ENCODE measurements around the gene AOAH. TPM values are rescaled to one million over a fixed set of nuclear protein-coding genes. Genes with fewer than 3 reads are reported as not detected.

Gene AOAH
- total RNA-seq, 1 experiment from 2014 or later, result not detected

DNA sequence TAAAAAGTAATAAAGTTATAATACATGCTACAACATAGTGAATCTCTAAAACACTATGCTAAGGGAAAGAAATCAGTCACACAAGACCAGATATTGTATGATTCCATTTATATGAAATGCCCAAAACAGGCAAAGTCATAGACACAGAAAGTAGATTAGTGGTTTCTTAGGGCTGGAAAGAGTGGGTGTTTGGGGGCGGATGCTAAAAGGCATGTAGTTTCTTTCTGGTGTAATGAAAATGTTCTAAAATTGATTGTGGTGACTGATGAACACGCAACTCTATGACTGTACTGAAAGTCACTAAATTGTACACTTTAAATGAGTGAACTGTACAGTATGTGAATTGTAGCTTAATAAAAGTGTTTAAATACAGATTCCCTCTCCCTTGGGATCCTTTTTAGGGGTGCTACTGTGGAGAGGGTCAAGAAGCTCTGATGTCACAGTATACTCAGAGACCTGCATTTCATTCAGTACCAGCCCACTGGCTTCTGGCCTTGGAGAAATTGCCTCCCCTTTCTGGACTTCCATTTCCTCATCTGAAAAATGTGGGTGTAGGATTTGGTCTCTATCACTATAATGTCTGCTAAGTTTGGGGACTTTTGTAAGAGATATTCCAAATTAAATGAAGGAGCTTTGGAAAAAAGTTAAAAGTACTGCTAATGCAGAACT lies 46.4 kb downstream of the AOAH start:
- Mint-ChIP-seq H3K9me3 (ENCODE audit: unreplicated experiment) (no peaks in the 10 kb centered on the region), H3K4me3 (ENCODE audit: unreplicated experiment) (no peak overlapping the region), H3K27me3 (ENCODE audit: insufficient read depth, unreplicated experiment) (no peaks in the 10 kb centered on the region), H3K4me1 (ENCODE audit: low read depth, unreplicated experiment) (peaks cover 7% of the 10 kb centered on the region), H3K27ac (ENCODE audit: unreplicated experiment) (no peak overlapping the region), H3K36me3 (ENCODE audit: insufficient read depth, unreplicated experiment) (no peaks in the 10 kb centered on the region)
- Histone ChIP-seq H3K4me3 (ENCODE audit: low read depth, low read length) (no peak overlapping the region), H3K36me3 (ENCODE audit: control insufficient read depth, insufficient read depth, low read length) (no peaks in the 10 kb centered on the region), H3K27me3 (replicated peaks; ENCODE audit: control insufficient read depth, insufficient read depth, low read length) (no peaks in the 10 kb centered on the region), H3K9me3 (no peaks in the 10 kb centered on the region), H3K4me1 (no peaks in the 10 kb centered on the region)
- TF ChIP-seq, protein P1, sequence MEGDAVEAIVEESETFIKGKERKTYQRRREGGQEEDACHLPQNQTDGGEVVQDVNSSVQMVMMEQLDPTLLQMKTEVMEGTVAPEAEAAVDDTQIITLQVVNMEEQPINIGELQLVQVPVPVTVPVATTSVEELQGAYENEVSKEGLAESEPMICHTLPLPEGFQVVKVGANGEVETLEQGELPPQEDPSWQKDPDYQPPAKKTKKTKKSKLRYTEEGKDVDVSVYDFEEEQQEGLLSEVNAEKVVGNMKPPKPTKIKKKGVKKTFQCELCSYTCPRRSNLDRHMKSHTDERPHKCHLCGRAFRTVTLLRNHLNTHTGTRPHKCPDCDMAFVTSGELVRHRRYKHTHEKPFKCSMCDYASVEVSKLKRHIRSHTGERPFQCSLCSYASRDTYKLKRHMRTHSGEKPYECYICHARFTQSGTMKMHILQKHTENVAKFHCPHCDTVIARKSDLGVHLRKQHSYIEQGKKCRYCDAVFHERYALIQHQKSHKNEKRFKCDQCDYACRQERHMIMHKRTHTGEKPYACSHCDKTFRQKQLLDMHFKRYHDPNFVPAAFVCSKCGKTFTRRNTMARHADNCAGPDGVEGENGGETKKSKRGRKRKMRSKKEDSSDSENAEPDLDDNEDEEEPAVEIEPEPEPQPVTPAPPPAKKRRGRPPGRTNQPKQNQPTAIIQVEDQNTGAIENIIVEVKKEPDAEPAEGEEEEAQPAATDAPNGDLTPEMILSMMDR (IDR thresholded peaks at IDR 0.05; ENCODE audit: insufficient read depth in 1 of 2, low read depth in 1 of 2, low read length in 1 of 2, severe bottlenecking in 1 of 2, unreplicated experiment in 1 of 2), result no peak
- ChIA-PET CTCF (interaction anchor here (1.0 kb wide), 1 partner anchor 504 kb away, joined by 3 read pairs; no protein-coding TSS in a partner anchor), POLR2A (no interaction called here)
- intact Hi-C loops (cut with micrococcal nuclease; ENCODE audit: unreplicated experiment), result no loop called here
- no peak for DNase-seq
- no TSS peak for BruUV-seq (replicated peaks)

- no peak overlapping the region for H3K4me3 Mint-ChIP-seq (ENCODE audit: unreplicated experiment)
- H3K4me1 Mint-ChIP-seq (ENCODE audit: low read depth, unreplicated experiment), result no peaks in the 10 kb centered on the region
- Histone ChIP-seq H3K4me3 (ENCODE audit: low read depth, low read length) (no peak overlapping the region), H3K4me1 (no peaks in the 10 kb centered on the region), H3K9me3 (no peaks in the 10 kb centered on the region), H3K27me3 (replicated peaks; ENCODE audit: control insufficient read depth, insufficient read depth, low read length) (no peaks in the 10 kb centered on the region), H3K36me3 (ENCODE audit: control insufficient read depth, insufficient read depth, low read length) (no peaks in the 10 kb centered on the region)
- no peaks in the 10 kb centered on the region for H3K36me3 Mint-ChIP-seq (ENCODE audit: insufficient read depth, unreplicated experiment)
- CTCF ChIA-PET, result no interaction called here
- intact Hi-C loops (cut with micrococcal nuclease; ENCODE audit: unreplicated experiment), result loop anchor here (5.0 kb wide), 1 partner anchor 509 kb away; no protein-coding TSS in a partner anchor
- no TSS peak for BruUV-seq (replicated peaks)
- no peak overlapping the region for H3K27ac Mint-ChIP-seq (ENCODE audit: unreplicated experiment)
- POLR2A ChIA-PET, result no interaction called here
- no peak for DNase-seq
- H3K9me3 Mint-ChIP-seq (ENCODE audit: unreplicated experiment), result no peaks in the 10 kb centered on the region
- TF ChIP-seq, protein P1 (IDR thresholded peaks at IDR 0.05; ENCODE audit: insufficient read depth in 1 of 2, low read depth in 1 of 2, low read length in 1 of 2, severe bottlenecking in 1 of 2, unreplicated experiment in 1 of 2), result no peak
- H3K27me3 Mint-ChIP-seq (ENCODE audit: insufficient read depth, unreplicated experiment), result no peaks in the 10 kb centered on the region
Measured at GRCh38 chr7:36673703-36674102, 50.6 kb downstream of the AOAH start.

GRCh38 chr7:36671432-36671829 lies 52.9 kb downstream of the AOAH start:
- H3K27ac Mint-ChIP-seq (ENCODE audit: unreplicated experiment), result no peak overlapping the region
- BruUV-seq (replicated peaks), result no TSS peak
- no peak for DNase-seq
- H3K27me3 ChIP-seq (replicated peaks; ENCODE audit: control insufficient read depth, insufficient read depth, low read length), result no peaks in the 10 kb centered on the region
- CTCF ChIA-PET, result interaction anchor here (0.6 to 1.9 kb wide), 10 partner anchors 11 to 527 kb away, joined by 3 to 8 read pairs (median 4); no protein-coding TSS in a partner anchor
- POLR2A ChIA-PET, result no interaction called here
- H3K9me3 Mint-ChIP-seq (ENCODE audit: unreplicated experiment), result no peaks in the 10 kb centered on the region
- H3K9me3 ChIP-seq, result no peaks in the 10 kb centered on the region
- no peaks in the 10 kb centered on the region for H3K36me3 ChIP-seq (ENCODE audit: control insufficient read depth, insufficient read depth, low read length)
- no peak overlapping the region for H3K4me3 Mint-ChIP-seq (ENCODE audit: unreplicated experiment)
- H3K4me1 ChIP-seq, result no peaks in the 10 kb centered on the region
- intact Hi-C loops (cut with micrococcal nuclease; ENCODE audit: unreplicated experiment), result loop anchor here (1.0 to 5.0 kb wide), 4 partner anchors 184 to 527 kb away; no protein-coding TSS in a partner anchor
- no peak overlapping the region for H3K4me3 ChIP-seq (ENCODE audit: low read depth, low read length)
- TF ChIP-seq, protein P1 (IDR thresholded peaks at IDR 0.05; ENCODE audit: insufficient read depth in 1 of 2, low read depth in 1 of 2, low read length in 1 of 2, severe bottlenecking in 1 of 2, unreplicated experiment in 1 of 2), result no peak
- no peaks in the 10 kb centered on the region for H3K4me1 Mint-ChIP-seq (ENCODE audit: low read depth, unreplicated experiment)
- H3K27me3 Mint-ChIP-seq (ENCODE audit: insufficient read depth, unreplicated experiment), result no peaks in the 10 kb centered on the region
- H3K36me3 Mint-ChIP-seq (ENCODE audit: insufficient read depth, unreplicated experiment), result no peaks in the 10 kb centered on the region

Measured in Caco-2 (cell line).